Measurements from ENCODE around the gene ACADL.
A peak's percentile ranks its signal among the peaks of the same experiment; 100 is the strongest.

The ACADL gene

GRCh38 chr2:210170446-210171303 lies 54.6 kb downstream of the ACADL start:
- TF ChIP-seq, protein P1, sequence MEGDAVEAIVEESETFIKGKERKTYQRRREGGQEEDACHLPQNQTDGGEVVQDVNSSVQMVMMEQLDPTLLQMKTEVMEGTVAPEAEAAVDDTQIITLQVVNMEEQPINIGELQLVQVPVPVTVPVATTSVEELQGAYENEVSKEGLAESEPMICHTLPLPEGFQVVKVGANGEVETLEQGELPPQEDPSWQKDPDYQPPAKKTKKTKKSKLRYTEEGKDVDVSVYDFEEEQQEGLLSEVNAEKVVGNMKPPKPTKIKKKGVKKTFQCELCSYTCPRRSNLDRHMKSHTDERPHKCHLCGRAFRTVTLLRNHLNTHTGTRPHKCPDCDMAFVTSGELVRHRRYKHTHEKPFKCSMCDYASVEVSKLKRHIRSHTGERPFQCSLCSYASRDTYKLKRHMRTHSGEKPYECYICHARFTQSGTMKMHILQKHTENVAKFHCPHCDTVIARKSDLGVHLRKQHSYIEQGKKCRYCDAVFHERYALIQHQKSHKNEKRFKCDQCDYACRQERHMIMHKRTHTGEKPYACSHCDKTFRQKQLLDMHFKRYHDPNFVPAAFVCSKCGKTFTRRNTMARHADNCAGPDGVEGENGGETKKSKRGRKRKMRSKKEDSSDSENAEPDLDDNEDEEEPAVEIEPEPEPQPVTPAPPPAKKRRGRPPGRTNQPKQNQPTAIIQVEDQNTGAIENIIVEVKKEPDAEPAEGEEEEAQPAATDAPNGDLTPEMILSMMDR (IDR thresholded peaks at IDR 0.05; ENCODE audit: insufficient read depth, low read length, missing control alignments): no peak
- H3K4me3 ChIP-seq (ENCODE audit: low read depth, low read length): peak overlapping the region; percentile 81
- CTCF ChIA-PET: interaction anchor here (1.1 kb wide), 1 partner anchor 28 kb away, joined by 4 read pairs; no protein-coding TSS in a partner anchor
- DNase-seq (ENCODE audit: low read depth, low spot score): peak; percentile 68
- POLR2A ChIA-PET: interaction anchor here (1.0 kb wide), 1 partner anchor 34 kb away, joined by 4 read pairs; no protein-coding TSS in a partner anchor

GRCh38 chr2:210170196-210170445 lies 55.1 kb downstream of the ACADL start:
- TF ChIP-seq, protein P1 (IDR thresholded peaks at IDR 0.05; ENCODE audit: insufficient read depth, low read length, missing control alignments): no peak
- ChIA-PET CTCF (interaction anchor here (1.1 kb wide), 1 partner anchor 29 kb away, joined by 4 read pairs; no protein-coding TSS in a partner anchor), POLR2A (no interaction called here)
- no peak for DNase-seq (ENCODE audit: low read depth, low spot score)
- peak overlapping the region; percentile 55 for H3K4me3 ChIP-seq (ENCODE audit: low read depth, low read length)

DNA sequence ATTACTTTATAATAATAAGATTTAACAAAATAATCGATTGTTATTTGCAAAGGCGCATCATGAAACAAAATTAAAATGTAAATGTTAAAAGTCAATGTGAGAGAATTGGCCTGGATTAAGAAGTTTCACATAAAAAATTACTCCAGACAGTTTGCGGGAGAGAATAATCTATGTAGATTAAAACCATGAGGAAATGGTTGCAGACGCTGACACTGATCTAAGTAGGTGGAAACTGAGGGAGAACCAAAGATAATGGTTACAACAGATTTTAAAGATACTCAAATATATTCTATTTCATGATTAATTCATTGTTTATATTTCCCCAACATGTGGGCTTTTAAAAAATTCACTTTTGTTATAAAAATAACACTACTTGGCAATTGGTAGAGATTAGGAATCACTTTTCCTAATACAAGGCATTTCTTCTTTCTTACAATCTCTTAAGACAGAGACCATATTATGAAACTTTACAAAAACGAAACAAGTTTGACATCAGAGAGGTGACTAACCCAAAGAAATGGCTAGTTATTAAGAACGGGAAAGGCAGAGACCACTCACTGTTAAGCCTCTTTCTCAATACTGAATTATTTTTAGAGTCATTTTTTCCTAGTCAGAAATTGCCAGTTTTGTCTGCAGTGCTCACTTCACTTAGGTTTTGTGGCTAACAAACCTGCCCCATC lies 55.6 kb downstream of the ACADL start:
- peak; percentile 36 for DNase-seq (ENCODE audit: low read depth, low spot score)
- CTCF ChIA-PET: no interaction called here
- TF ChIP-seq, protein P1 (IDR thresholded peaks at IDR 0.05; ENCODE audit: insufficient read depth, low read length, missing control alignments): no peak
- H3K4me3 ChIP-seq (ENCODE audit: low read depth, low read length): peak overlapping the region; percentile 55
- POLR2A ChIA-PET: no interaction called here

GRCh38 chr2:210167227-210167626 lies 58.0 kb downstream of the ACADL start:
- TF ChIP-seq, protein P1 (IDR thresholded peaks at IDR 0.05; ENCODE audit: insufficient read depth, low read length, missing control alignments): no peak
- ChIA-PET CTCF (interaction anchor here (0.9 kb wide), 1 partner anchor 29 kb away, joined by 3 read pairs; no protein-coding TSS in a partner anchor), POLR2A (no interaction called here)
- H3K4me3 ChIP-seq (ENCODE audit: low read depth, low read length): no peak overlapping the region
- DNase-seq (ENCODE audit: low read depth, low spot score): no peak

GRCh38 chr2:210162466-210163124 lies 62.7 kb downstream of the ACADL start:
- CTCF ChIA-PET: interaction anchor here (1.4 kb wide), 1 partner anchor 9 kb away, joined by 4 read pairs; no protein-coding TSS in a partner anchor
- H3K4me3 ChIP-seq (ENCODE audit: low read depth, low read length): no peak overlapping the region
- POLR2A ChIA-PET: no interaction called here
- DNase-seq (ENCODE audit: low read depth, low spot score): no peak
- TF ChIP-seq, protein P1 (IDR thresholded peaks at IDR 0.05; ENCODE audit: insufficient read depth, low read length, missing control alignments): no peak

- H3K4me3 ChIP-seq (ENCODE audit: low read depth, low read length): no peak overlapping the region
- DNase-seq (ENCODE audit: low read depth, low spot score): no peak
- TF ChIP-seq, protein P1 (IDR thresholded peaks at IDR 0.05; ENCODE audit: insufficient read depth, low read length, missing control alignments): no peak
- POLR2A ChIA-PET: no interaction called here
- CTCF ChIA-PET: no interaction called here
These were observed 66.2 kb downstream of the ACADL start for GRCh38 chr2:210159059-210159458.
